Measurements from ENCODE around the gene TRAK1.

TRAK1 gene

DNA sequence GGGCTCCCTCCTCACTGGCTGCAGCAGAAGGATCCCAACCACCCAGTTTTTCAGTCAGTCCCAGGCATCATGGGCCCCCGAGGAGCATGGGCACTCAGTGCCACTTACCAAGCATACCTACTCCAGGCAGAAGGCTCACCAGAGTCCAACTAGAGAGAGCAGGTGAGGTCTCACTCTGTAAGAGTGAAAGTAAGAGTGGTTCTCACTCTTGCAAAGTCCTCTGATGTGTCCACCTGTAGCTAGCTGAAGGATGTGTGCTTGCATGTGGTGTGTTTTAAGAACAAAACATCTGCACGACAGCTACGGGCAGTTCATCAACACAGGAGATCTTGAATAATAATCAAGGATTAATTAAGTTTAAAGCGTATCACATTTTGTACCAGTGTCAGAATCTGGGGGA, 125.1 kb downstream of the TRAK1 start:
- no peak for DNase-seq

DNA sequence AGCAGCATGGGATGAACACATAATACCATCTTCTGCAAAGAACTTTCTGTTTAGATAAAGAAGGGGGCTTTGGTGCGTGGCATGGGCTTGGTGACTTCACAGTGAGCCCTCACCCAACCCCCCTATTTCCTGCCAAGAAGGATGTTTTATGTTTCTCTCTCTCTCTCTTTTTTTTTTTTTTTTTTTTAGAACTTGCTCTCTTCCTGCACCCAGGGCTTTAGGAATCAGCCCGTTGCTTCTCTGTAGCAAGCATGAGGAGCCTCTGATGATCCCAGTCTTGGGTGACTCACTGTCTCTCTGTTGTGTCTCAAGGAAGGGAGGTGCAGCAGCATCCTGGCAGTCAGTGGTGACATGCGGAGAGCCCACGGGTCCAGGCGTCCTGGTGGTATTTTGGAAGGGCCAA, 125.8 kb downstream of the TRAK1 start:
- DNase-seq, result no peak

DNA sequence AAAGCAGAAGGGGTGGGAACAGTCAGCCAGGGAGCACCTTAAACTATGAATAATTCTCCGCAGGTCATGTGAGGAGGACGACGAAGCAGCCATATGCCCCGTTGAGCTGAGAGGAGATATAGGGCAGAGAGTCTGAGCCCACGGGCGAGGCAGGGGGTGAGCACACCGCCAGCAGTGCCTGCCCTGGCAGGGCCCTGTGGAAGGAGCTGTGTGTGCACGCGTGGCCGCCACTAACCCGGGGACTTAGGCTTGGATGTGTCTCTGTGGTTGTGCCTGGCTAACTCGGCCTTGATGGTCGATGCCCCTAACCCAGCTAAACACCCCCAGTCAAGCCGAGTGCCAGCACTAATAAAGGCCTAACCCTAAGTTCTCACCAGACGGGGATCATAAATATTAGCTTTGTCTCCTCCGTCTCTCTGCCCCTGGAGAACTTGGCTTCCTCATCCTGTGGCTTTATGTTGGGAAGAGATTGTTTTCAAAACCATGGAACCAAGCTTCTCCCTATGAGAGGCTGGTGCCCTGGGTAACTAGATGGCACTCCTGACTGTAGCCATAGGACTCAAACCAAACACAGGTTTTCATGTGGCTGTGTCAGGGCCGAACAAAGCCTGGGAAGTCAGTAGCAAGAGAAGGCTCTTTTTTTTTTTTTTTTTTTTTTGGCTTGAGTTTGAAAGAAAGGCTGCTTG, 129.4 kb downstream of the TRAK1 start:
- no peak for DNase-seq

DNA sequence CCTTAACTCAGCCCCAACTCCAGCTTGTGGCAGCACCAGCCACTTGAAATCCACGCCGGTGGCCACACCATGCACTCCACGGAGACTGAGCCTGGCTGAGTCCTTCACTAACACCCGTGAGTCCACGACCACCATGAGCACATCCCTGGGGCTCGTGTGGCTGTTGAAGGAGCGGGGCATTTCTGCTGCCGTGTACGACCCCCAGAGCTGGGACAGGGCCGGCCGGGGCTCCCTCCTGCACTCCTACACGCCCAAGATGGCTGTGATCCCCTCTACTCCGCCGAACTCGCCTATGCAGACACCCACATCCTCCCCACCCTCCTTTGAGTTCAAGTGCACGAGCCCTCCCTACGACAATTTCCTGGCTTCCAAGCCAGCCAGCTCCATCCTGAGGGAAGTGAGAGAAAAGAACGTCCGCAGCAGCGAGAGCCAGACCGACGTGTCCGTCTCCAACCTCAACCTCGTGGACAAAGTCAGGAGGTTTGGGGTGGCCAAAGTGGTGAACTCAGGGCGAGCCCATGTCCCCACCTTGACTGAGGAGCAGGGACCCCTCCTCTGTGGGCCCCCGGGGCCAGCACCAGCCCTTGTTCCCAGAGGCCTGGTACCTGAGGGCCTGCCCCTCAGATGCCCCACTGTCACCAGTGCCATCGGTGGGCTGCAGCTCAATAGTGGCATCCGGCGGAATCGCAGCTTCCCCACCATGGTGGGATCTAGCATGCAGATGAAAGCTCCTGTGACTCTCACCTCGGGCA, 132.0 kb downstream of the TRAK1 start:
- no peak for DNase-seq

DNA sequence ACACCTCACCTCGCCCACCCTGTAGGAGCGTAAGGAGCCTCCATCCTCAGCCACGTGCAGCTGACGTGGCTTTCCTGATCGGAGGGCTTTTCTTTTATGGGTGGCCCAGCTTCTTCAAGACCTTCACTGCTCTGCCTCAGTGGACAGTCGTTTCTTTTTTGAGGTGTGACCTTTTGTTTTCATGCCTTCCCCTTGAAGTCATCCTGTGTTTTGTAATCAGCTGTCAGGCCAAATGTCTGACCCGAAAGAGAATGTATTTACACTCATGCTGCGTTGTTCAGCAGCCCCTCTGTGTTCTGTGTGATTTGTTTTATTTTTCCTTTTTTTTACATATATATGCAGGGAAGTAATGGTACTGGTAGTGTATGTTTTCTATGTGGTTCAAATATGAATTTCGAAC, 133.0 kb downstream of the TRAK1 start:
- DNase-seq, result no peak

DNA sequence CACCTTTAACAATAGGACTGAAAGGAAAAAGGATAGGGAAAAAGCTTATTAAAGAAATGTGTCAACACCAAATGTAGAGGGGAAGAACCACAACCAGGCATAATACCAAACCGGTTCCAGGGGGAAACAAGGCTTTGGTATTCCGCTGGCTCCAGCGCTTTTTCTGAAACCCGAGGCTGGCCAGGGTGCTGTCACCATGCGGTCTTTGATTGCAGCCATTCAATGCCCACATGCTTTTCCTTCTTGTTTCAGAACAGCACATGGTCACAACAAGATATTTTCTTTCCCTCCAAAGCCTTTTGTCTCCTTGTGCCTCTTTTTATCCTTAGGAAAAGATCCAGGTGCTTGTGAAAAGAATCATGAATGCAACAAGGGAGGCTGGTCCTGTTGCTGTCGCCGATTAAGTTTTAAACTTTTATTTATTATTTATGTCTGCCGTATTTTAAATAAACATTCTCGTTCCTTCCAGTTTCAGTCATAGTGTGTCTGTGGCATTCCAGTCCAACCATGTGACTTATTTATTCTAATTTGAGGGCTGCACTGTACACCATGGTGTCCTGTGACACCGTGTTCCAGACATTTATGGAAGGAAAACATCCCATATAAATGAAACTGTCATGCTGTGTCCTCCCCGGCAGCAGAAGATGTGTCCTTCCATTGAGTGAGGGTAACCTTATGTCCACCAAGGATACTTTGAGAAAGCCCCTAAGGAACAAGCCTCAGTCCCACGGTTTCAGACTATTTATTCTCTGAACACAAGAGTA, 133.7 kb downstream of the TRAK1 start:
- no peak for DNase-seq

DNA sequence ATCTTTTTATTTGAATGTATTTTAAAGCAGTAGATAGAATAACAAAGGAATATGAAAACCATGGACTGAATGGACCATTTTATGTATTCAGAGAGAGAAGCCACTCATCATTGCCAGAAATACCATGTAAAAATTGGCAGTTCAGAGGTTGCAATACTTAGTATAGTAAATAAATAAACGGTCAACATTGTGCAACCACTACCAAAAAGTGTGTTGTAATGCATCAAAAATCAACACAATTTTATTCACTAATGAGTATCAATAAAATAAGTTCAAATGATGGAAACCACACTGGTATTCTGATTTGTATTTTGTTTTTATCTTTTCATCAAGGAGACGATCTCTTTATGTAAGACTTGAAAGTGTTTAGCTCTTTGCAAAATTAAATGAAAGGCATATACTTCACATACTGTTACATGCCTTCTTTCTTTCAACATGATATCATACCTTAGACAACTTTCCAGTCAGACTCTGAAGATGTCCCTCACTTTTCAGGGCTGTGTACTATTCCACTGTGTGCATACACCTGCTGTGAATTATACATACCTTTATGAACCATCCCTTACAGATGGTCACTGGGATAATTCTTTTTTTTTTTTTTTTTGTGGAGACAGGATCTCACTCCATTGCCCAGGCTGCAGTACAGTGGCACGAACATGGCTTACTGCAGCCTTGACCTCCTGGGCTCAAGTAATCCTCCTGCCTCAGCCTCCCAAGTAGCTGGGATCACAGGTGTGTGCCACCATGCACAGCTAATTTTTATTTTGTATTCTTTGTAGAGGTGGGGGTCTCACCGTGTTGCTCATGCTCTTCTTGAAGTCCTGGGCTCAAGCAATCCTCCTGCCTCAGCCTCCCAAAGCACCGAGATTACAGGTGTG, 134.6 kb downstream of the TRAK1 start:
- no peak for DNase-seq

DNA sequence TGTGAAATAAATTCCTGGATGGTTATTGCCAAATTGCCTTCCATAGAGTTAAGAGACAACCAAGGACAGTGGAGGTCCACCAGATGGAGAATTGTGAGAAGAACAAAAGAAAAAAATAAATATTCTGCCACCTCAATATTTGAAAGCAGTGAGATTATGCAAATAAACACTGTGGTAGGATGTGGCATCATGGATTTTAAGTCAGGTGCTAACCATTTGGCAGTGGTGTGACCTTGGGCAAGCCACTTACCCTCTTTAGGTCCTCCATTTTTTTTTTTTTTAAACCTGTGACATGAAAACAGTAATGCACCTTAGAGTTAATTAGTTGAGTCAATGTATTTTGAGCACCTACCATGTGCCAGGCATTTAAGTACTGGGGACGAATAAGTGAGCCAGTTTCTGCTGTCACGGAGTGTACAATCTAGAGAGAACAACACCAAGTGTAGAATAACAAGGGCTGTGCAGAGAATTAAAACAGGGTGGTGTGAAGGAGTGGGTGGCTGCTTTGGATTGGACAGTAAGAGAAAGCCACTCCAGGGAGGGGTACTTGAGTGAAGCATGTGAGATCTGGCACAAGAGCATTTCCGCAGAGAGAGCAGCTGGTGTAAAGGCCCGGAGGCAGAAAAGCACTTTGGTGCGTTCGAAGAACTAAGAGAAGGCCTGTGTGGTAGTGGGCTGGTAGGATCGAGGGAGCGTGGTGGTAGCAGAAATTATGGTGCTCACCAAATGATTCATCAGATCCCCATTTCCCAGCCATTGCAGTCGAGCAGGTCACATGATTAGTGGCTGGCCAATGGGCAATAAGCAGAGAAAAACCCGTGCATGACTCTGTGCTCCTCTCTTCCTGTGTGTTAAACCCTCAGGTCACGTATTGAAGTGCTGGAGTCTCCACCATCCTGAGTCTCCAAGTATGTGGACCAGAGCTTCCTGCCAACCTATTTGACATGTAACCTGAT, 135.6 kb downstream of the TRAK1 start:
- no peak for DNase-seq

DNA sequence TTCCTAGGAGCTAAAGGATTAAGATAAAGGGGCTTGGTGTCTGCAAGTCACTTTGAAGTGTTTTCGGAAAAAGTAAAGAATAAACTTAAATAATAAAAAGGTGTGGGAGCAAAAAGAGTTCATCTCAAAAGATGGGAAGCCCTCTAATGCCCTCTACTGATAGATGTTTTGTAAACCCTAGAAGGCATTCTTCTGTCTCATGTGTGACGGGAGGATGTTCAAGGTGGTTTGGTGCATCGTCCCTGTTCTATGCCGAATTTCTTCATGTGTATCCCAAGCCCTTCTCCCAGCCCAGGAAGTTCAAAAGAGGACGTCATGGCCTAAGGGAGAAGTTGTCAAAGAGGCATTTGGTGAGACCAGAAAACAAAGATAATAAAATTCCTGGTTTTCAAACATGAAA, 137.6 kb downstream of the TRAK1 start:
- no peak for DNase-seq

DNA sequence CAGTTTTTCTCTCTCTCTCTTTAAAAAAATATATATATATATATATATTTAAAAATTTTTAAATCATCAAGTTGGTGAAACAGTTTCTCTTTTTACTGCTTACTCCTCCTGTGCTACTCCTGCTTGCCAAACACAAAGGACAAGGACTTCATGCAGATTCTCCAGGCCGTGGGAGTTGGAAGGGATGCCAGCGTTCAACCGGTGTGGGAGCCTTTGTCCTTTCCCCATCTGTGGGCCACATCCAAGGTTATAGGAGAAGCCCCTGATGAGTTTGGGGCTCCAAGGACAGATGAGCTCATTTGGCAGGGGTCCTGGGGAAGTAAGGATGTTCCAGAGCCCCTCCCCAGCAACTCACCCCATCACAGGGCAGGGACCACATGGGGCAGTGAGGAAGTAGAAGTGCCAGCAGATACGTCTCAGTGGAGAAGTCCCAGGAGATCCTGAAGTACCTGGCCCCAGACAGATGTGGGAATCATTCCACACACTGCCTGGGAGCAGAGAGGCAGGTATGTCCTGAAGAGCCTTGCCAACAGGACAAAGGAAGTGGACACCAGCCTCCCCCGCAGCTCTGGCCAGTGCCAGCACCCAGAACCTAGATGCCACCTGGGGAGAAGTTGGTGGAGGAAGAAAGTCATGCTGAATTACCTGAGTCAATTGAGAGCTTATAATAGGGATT, 138.2 kb downstream of the TRAK1 start:
- no peak for DNase-seq

DNA sequence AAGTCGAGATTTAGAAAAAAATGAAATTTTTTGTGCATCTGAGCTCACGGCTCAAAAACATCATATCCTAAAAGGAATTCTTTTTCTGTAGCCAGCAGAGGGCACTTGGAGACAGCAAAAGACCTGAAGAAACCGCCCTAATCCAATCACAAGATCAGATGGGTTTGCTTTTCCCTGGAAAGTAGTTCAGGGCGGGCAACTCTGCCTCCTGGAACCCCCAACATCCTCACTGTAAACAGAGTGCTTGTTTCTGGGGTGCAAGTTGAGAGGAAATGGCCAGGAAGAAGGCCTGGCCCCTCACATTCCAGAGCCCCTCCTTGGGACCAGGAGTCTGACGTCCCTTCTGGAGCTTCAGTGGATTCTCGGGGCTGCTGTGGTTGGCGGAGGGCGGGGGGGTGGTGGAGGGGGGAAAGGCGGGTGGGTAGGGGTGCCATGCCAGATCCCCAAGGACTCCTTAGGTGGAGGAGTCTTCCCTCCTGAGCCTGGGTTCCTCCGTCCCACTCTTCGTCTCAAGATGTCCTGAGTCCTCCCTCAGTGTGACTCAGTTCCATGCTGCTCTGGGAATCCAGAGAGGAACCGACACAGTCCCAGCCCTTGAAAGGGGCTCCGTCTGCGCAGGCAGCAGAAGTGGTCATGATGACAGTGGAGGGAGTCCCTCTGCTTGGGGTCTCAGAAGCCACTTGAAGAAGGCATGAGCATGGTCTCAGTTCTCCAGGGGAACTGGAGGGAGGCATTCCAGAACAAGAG, 139.0 kb downstream of the TRAK1 start:
- DNase-seq, result no peak

DNA sequence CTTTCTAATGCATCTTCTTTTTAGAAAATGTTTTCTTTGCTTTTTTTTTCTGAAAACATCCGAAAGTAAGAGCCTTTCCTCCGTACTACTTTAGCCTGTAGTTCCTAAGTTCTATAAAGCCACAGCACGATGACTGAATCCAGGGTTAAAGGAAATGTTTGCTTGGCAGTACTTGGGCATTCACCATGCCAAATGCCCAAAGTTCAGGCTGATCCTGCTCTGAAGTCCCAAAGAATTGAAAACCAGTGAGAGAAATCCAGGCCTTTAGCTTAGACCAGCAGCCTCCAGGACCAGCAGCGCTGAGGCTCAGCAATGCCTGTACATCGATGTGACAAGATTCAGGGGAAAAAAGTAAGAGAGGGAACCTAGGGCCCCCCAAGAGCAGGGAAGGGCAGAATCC, 139.7 kb downstream of the TRAK1 start:
- DNase-seq, result no peak

DNA sequence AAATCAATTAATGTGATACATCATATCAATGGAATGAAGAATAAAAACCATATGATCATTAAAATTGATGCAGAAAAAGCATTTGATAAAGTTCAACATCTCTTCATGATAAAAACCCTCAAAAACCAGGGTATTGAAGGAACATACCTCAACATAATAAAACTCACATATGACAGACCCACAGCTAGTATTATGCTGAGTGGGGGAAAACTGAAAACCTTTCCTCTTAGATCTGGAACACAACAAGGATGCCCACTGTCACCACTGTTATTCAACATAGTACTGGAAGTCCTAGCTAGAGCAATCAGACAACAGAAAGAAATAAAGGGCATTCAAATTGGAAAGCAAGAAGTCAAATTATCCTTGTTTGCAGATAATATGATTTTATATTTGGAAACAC, 144.4 kb downstream of the TRAK1 start:
- DNase-seq, result no peak

DNA sequence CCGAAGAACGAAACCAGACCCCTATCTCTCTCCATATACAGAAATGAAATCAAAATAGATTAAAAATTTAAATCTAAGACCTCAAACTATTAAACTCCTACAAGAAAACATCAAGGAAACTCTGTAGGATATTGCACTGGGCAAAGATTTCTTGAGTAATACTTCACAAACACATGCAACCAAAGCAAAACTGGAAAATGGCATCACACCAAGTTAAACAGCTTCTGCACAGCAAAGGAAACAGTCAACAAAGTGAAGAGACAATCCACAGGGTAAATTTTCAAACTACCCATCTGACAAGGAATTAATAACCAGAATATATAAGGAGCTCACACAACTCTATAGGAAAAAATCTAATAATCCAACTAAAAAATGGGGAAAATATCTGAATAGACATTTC, 145.5 kb downstream of the TRAK1 start:
- DNase-seq, result no peak

DNA sequence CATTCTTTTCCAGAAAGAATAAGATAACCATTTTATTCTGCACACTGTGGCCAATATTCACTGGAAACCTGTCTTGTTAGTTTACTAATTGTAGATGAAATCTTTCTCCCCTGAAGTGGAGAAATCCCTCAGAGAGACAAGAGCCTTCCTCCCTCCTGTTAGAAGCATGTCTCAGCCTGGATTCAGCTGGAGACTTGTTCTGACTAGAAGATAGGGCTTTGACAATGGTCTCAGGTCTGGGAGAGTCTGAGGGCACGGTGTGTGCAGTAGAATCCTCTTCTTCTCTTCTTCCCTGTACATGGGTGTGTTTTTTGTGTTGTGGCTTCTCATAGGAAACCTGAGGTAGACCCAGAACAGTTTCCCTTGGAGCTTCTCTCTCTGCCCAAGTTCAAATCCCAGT, 154.9 kb downstream of the TRAK1 start:
- DNase-seq, result no peak

DNA sequence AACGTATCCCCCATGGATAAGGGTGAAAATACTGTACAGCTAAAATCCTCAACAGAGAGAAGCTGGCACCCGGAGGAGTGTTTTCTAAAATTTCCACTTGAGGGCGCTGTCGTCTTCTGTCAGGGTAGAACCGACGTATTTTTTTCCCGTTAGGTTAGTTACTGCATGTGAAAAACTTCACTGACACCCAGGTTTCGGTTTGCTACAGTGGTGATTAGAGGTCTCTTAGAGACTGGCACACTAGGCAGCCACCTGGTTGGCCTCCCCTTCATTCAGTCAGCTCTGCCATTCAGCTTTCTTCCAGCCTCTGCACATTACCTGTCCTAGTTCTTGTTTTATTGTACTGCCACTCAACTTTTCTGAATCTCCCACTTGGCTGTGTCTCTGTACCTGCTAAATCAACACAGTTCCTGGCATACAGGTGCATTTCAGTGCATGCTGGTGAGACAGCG, 156.4 kb downstream of the TRAK1 start:
- DNase-seq, result peak; percentile 66 to 68

DNA sequence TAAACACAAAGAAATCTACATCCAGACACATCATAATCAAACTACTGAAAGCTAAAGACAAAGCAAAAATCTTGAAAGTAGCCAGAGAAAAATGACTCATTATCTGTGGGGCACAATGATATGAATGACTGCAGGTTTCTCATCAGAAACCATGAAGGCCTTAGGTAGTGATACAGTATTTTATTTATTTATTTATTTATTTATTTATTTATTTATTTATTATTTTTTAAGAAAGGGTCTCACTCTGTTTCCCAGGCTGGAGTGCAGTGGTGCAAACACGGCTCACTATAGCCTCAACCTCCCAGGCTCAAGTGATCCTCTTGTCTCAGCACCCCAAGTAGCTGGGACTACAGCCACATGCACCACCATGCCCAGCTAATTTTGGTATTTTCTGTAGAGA, 159.6 kb downstream of the TRAK1 start:
- no peak for DNase-seq

DNA sequence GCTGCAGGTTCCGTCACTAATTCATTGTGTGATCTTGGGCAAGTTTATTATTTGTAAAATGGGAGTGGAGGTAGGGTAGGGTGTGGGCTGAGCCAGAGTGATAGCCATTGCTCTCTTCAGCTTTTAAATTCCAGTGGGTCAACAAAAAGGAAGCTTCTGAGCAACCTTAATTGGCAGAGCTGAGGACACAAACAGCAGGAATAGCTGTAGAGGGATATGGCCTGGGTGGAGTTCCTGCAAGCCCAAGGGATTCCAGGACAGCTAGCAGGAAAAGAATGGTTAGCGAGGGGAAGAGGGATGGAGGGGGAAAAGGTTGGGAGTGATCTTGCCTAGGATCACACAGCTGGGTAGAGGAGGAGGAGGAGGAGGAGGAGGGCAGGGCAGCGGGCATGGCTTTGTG, 163.4 kb downstream of the TRAK1 start:
- no peak for DNase-seq

DNA sequence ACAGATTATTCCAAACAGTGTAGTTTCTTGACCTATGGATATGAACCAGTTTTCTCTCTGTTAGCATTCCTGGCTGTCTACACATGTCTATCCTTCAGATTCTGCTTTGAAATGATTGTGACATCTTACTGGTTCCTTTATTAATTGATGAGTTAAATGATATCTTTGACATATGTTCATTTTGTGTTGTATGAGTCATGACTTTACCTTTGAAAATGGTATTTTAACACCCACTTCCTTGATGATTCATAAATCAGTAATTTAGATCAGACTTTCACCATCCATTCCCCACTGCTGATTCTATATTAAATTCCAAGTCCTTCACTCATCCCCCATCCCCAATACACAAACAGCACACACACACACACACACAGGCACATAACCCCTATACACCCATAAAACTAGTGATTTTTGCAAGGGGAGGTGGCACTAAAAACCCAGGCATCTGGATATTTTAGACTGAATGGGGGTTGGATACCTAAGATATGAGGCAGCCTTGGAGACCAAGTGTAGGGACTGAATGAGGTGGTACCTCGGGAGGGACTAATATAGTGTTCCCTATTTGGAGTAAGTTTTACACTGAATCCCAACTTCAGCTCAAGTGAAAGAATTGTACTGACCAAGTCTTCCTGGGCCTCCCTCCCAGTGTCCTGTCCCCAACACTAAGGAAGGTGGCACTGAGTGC, 165.1 kb downstream of the TRAK1 start:
- no peak for DNase-seq

DNA sequence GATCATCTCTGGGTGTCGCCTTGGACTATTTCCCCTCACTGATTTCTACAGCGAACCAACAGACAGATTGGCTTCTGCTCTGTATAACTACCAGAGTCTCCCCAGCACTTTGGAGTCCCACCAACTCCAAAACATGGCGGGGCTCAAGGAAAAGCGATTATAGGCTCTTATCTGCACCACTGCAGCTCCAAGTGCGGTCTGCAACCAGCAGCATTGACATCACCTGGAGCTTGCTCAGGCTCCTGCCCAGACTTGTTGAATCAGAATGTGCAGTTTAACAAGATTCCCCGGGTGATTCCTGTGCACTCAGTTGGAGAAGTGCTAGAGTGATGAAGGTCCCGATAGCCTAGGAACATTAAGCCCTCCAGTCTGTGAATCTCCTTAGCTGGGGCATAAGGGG, 165.8 kb downstream of the TRAK1 start:
- no peak for DNase-seq

Measured in stimulated activated CD4-positive, alpha-beta T cell treated with anti-CD3 and anti-CD28 coated beads, Interleukin-2, amount 100 ng/mL, for 24 hours (primary cell).